CD4-positive, CD25-positive, alpha-beta regulatory T cell (primary cell): ENCODE measurements around the gene GBF1. TPM values are rescaled to one million over a fixed set of nuclear protein-coding genes. Genes with fewer than 3 reads are reported as not detected.

Experiments used
- ATAC-seq, 2 donors: fragments of 150-1000 bp; cut with Tn5 transposase; one replicate each; pipeline ENCODE4 v1.10.0; 2021; ENCODE audit warnings: low read depth in 2 of 2, moderate number of reproducible peaks in 2 of 2, moderate library complexity in 1 of 2
- DNase-seq, 3 donors: peaks; one replicate each; pipeline versions ENCODE4 v3.0.0 to v3.0.0-alpha.2; 2012 to 2022; ENCODE audit warnings: mixed read lengths in 1 of 3
- H3K27ac ChIP-seq: one replicate; pipeline ENCODE4 v1.7.0; 2013; ENCODE audit warnings: mild to moderate bottlenecking, low read length; ENCODE audit not compliant: insufficient read depth, poor library complexity, severe bottlenecking
- H3K27me3 ChIP-seq: one replicate; pipeline ENCODE4 v1.7.0; 2013; ENCODE audit warnings: low read length; ENCODE audit not compliant: control insufficient read depth, insufficient read depth
- H3K36me3 ChIP-seq: one replicate; pipeline ENCODE4 v1.7.0; 2013; ENCODE audit warnings: mild to moderate bottlenecking, low read length, moderate library complexity; ENCODE audit not compliant: control insufficient read depth, insufficient read depth
- H3K4me1 ChIP-seq: 2 replicates; pipeline ENCODE4 v1.7.0; 2013; ENCODE audit warnings: mild to moderate bottlenecking, low read length; ENCODE audit not compliant: insufficient read depth, control insufficient read depth, poor library complexity, severe bottlenecking
- H3K4me3 ChIP-seq: one replicate; pipeline ENCODE4 v1.7.0; 2013; ENCODE audit warnings: low read depth, mild to moderate bottlenecking, low read length, moderate library complexity
- H3K9me3 ChIP-seq, 2 experiments: 1 replicate in 1 of 2; 2 replicates in 1 of 2; pipeline ENCODE4 v1.7.0; 2013; ENCODE audit warnings: low read length in 2 of 2, mild to moderate bottlenecking in 1 of 2, moderate library complexity in 1 of 2; ENCODE audit not compliant: control insufficient read depth in 2 of 2
- H3K27ac Mint-ChIP-seq, 3 donors: one replicate each; pipeline ENCODE4 v1.8.0; 2020 to 2022; ENCODE audit warnings: mild to moderate bottlenecking in 3 of 3, mixed read lengths in 3 of 3, moderate library complexity in 2 of 3
- H3K27me3 Mint-ChIP-seq: one replicate; pipeline ENCODE4 v1.8.0; 2022; ENCODE audit warnings: mild to moderate bottlenecking, mixed read lengths
- H3K36me3 Mint-ChIP-seq: one replicate; pipeline ENCODE4 v1.8.0; 2020; ENCODE audit warnings: mixed read lengths
- H3K4me1 Mint-ChIP-seq, 4 donors: one replicate each; pipeline ENCODE4 v1.8.0; 2020 to 2022; ENCODE audit warnings: mixed read lengths in 4 of 4, mild to moderate bottlenecking in 1 of 4
- H3K4me3 Mint-ChIP-seq, 4 donors: one replicate each; pipeline ENCODE4 v1.8.0; 2020 to 2022; ENCODE audit warnings: mild to moderate bottlenecking in 4 of 4, mixed read lengths in 4 of 4, moderate library complexity in 3 of 4
- H3K9me3 Mint-ChIP-seq, 7 donors: one replicate each; pipeline ENCODE4 v1.8.0; 2020 to 2022; ENCODE audit warnings: mixed read lengths in 7 of 7, mild to moderate bottlenecking in 3 of 7, moderate library complexity in 2 of 7
- polyA plus RNA-seq, 4 donors: library from polyadenylated mRNA; unstranded; fragments of 300-500 nt; fragmentation: Illumina TruSeq; gene quantifications; one replicate each; pipeline ENCODE4 v1.2.3, GENCODE V29; 2021
- total RNA-seq: library from RNA; stranded (reverse); gene quantifications from one replicate; pipeline ENCODE4 v1.2.3, GENCODE V29; 2022

The GBF1 gene
- total RNA-seq (45.6 TPM), polyA plus RNA-seq (10 to 100 TPM in 1 of 4 donors, 1 to 10 TPM in 3; 8.8 to 10.1 (median 9.9) TPM)

GRCh38 chr10:102245082-102245931 is at the start of gene GBF1:
Gene GBF1 (plus strand): TSS chr10:102245532. CDS start chr10:102258939, 13,407 bp downstream.
- H3K4me3 Mint-ChIP-seq, result peak within 1 kb of the TSS; percentile 88 to 99 (median 98)
- H3K36me3 Mint-ChIP-seq, result peaks cover 8% of the 10 kb centered on the region
- Histone ChIP-seq H3K4me1 (peaks cover 58% of the 10 kb centered on the region), H3K9me3 (no peaks in the 10 kb centered on the region), H3K27me3 (peaks cover 7% of the 10 kb centered on the region), H3K4me3 (peak within 1 kb of the TSS; percentile 96), H3K36me3 (peaks cover 4% of the 10 kb centered on the region), H3K27ac (peak within 1 kb of the TSS; percentile 89)
- H3K9me3 Mint-ChIP-seq, result peaks cover 0 to 3% (median 0%) of the 10 kb centered on the region in 7 donors
- peak; percentile 89 to 91 for ATAC-seq
- peak; percentile 87 to 99 (median 97) for DNase-seq
- peaks cover 18% of the 10 kb centered on the region for H3K27me3 Mint-ChIP-seq
- H3K4me1 Mint-ChIP-seq, result peaks cover 24 to 76% (median 43%) of the 10 kb centered on the region in 4 donors
- peak within 1 kb of the TSS; percentile 85 to 95 (median 90) for H3K27ac Mint-ChIP-seq

- Mint-ChIP-seq H3K9me3 (peaks cover 0 to 6% (median 0%) of the 10 kb centered on the region in 7 donors), H3K27ac (no peak overlapping the region), H3K36me3 (no peaks in the 10 kb centered on the region), H3K4me1 (peaks cover 0 to 5% (median 0%) of the 10 kb centered on the region in 4 donors), H3K4me3 (no peak overlapping the region), H3K27me3 (peaks cover 5% of the 10 kb centered on the region)
- Histone ChIP-seq H3K4me3 (no peak overlapping the region), H3K27ac (no peak overlapping the region), H3K27me3 (no peaks in the 10 kb centered on the region), H3K9me3 (peaks cover 0 to 2% of the 10 kb centered on the region in 2 experiments), H3K36me3 (no peaks in the 10 kb centered on the region), H3K4me1 (no peaks in the 10 kb centered on the region)
- no peak for DNase-seq
- no peak for ATAC-seq
Measured at GRCh38 chr10:102196893-102197292, 48.4 kb upstream of the GBF1 start.

GRCh38 chr10:102198027-102198426 is 47.3 kb upstream of the GBF1 start:
- DNase-seq, result no peak
- H3K27ac ChIP-seq, result no peak overlapping the region
- no peaks in the 10 kb centered on the region for H3K36me3 ChIP-seq
- Mint-ChIP-seq H3K27ac (no peak overlapping the region), H3K9me3 (peaks cover 0 to 2% (median 0%) of the 10 kb centered on the region in 7 donors), H3K36me3 (no peaks in the 10 kb centered on the region), H3K4me3 (no peak overlapping the region), H3K27me3 (peaks cover 5% of the 10 kb centered on the region), H3K4me1 (peaks cover 0 to 5% (median 0%) of the 10 kb centered on the region in 4 donors)
- H3K4me3 ChIP-seq, result no peak overlapping the region
- no peaks in the 10 kb centered on the region for H3K4me1 ChIP-seq
- no peaks in the 10 kb centered on the region for H3K9me3 ChIP-seq
- ATAC-seq, result no peak
- H3K27me3 ChIP-seq, result no peaks in the 10 kb centered on the region

- Mint-ChIP-seq H3K4me3 (no peak overlapping the region), H3K4me1 (no peaks in the 10 kb centered on the region), H3K9me3 (peaks cover 0 to 11% (median 0%) of the 10 kb centered on the region in 7 donors), H3K27me3 (peaks cover 10% of the 10 kb centered on the region), H3K27ac (no peak overlapping the region), H3K36me3 (no peaks in the 10 kb centered on the region)
- Histone ChIP-seq H3K4me1 (no peaks in the 10 kb centered on the region), H3K27me3 (peaks cover 4% of the 10 kb centered on the region), H3K27ac (no peak overlapping the region), H3K36me3 (no peaks in the 10 kb centered on the region), H3K4me3 (no peak overlapping the region), H3K9me3 (peaks cover 8 to 11% of the 10 kb centered on the region in 2 experiments)
- DNase-seq (no peak), ATAC-seq (no peak)
Measured at GRCh38 chr10:102200751-102201640, 44.3 kb upstream of the GBF1 start.

- H3K36me3 Mint-ChIP-seq, result no peaks in the 10 kb centered on the region
- ATAC-seq, result no peak
- no peak for DNase-seq
Measured at GRCh38 chr10:102202386-102202785, 42.9 kb upstream of the GBF1 start.

GRCh38 chr10:102208311-102209035 is 36.9 kb upstream of the GBF1 start:
- no peak overlapping the region for H3K27ac Mint-ChIP-seq
- no peak for ATAC-seq
- no peak overlapping the region for H3K27ac ChIP-seq

More at GRCh38 chr10:102202386-102202785, 42.9 kb upstream of the GBF1 start:
- H3K27ac Mint-ChIP-seq, result no peak overlapping the region
- peaks cover 5% of the 10 kb centered on the region for H3K27me3 Mint-ChIP-seq
- H3K9me3 Mint-ChIP-seq, result peaks cover 0 to 11% (median 0%) of the 10 kb centered on the region in 7 donors
- Histone ChIP-seq H3K4me3 (no peak overlapping the region), H3K27ac (no peak overlapping the region), H3K4me1 (no peaks in the 10 kb centered on the region), H3K27me3 (peaks cover 4% of the 10 kb centered on the region), H3K36me3 (no peaks in the 10 kb centered on the region), H3K9me3 (peaks cover 8 to 11% of the 10 kb centered on the region in 2 experiments)
- no peak overlapping the region for H3K4me3 Mint-ChIP-seq
- H3K4me1 Mint-ChIP-seq, result no peaks in the 10 kb centered on the region

More at GRCh38 chr10:102208311-102209035, 36.9 kb upstream of the GBF1 start:
- no peak overlapping the region for H3K4me3 Mint-ChIP-seq
- no peak overlapping the region for H3K4me3 ChIP-seq
- no peak for DNase-seq
- H3K9me3 Mint-ChIP-seq, result peaks cover 0 to 11% (median 0%) of the 10 kb centered on the region in 7 donors
- H3K27me3 ChIP-seq, result peaks cover 4% of the 10 kb centered on the region
- peaks cover 8 to 11% of the 10 kb centered on the region in 2 experiments for H3K9me3 ChIP-seq
- no peaks in the 10 kb centered on the region for H3K36me3 Mint-ChIP-seq
- H3K27me3 Mint-ChIP-seq, result peaks cover 15% of the 10 kb centered on the region
- no peaks in the 10 kb centered on the region for H3K36me3 ChIP-seq
- no peaks in the 10 kb centered on the region for H3K4me1 ChIP-seq
- H3K4me1 Mint-ChIP-seq, result no peaks in the 10 kb centered on the region
